HEK293 (cell line): ENCODE results near the gene ARHGAP11A.

Source experiments
- CTCF ChIA-PET: fragments of 350-600 bp; formaldehyde crosslinking; extraction: SDS; loops from one replicate; lab custom pipeline; 2021; ENCODE audit warnings: antibody characterized with exemption; lab: Yijun Ruan, JAX
- POLR2A ChIA-PET: fragments of 300-600 bp; formaldehyde crosslinking; extraction: SDS; loops from one replicate; lab custom pipeline; 2020; ENCODE audit warnings: antibody characterized with exemption, inconsistent platforms; lab: Yijun Ruan, JAX
- H3K27ac ChIP-seq: fragments of 200-500 bp; sonication (Bioruptor generic); 2 replicates; pipeline ENCODE4 v1.5.1; 2014; ENCODE audit warnings: low read depth, low read length, control low read depth, inconsistent platforms; ENCODE audit errors: extremely low read depth
- H3K36me3 ChIP-seq, 2 experiments: fragments of 200-500 bp in 1 of 2; sonication (Bioruptor generic) in 1 of 2; 1 replicate in 1 of 2; 2 replicates in 1 of 2; pipeline ENCODE4 v1.5.1; 2014 to 2017; ENCODE audit warnings: inconsistent platforms in 2 of 2, low read length in 2 of 2; ENCODE audit not compliant: control insufficient read depth in 2 of 2, insufficient read depth in 1 of 2
- H3K4me1 ChIP-seq: fragments of 200-500 bp; sonication (Bioruptor generic); 2 replicates; pipeline ENCODE4 v1.5.1; 2014; ENCODE audit warnings: mild to moderate bottlenecking, low read length, inconsistent platforms; ENCODE audit not compliant: control insufficient read depth, insufficient read depth
- H3K4me3 ChIP-seq: 2 replicates; pipeline ENCODE4 v1.5.1; 2011; ENCODE audit warnings: low read depth, mild to moderate bottlenecking, control low read depth, low read length, moderate library complexity
- H3K9me3 ChIP-seq: fragments of 200-500 bp; sonication (Bioruptor generic); 2 replicates; pipeline ENCODE4 v1.5.1; 2014; ENCODE audit warnings: low read depth, low read length, inconsistent platforms; ENCODE audit not compliant: control insufficient read depth, insufficient read depth
- EGR2 ChIP-seq: fragments of 450-650 bp; formaldehyde crosslinking; IDR thresholded peaks from 2 replicates; pipeline ENCODE4 v1.5.1; 2016; ENCODE audit warnings: low read depth, missing biosample characterization, missing genetic modification characterization
- GLIS2 ChIP-seq: fragments of 450-650 bp; formaldehyde crosslinking; IDR thresholded peaks from 2 replicates; pipeline ENCODE4 v1.5.1; 2016; ENCODE audit warnings: missing biosample characterization, missing genetic modification characterization
- HIC1 ChIP-seq: fragments of 450-650 bp; formaldehyde crosslinking; IDR thresholded peaks from 2 replicates; pipeline ENCODE4 v1.5.1; 2016; ENCODE audit warnings: missing biosample characterization, missing genetic modification characterization
- PBX3 ChIP-seq: sonication (generic); formaldehyde crosslinking; IDR thresholded peaks from 2 replicates; pipeline ENCODE4 v1.8.1; 2022; ENCODE audit warnings: mild to moderate bottlenecking, moderate library complexity, missing genetic modification reagents
- RBAK ChIP-seq: fragments of 450-650 bp; formaldehyde crosslinking; IDR thresholded peaks from 2 replicates; pipeline ENCODE4 v1.5.1; 2016; ENCODE audit warnings: missing biosample characterization, missing genetic modification characterization
- SETDB1 ChIP-seq: IDR thresholded peaks from one replicate; pipeline ENCODE4 v1.6.1; 2017; ENCODE audit warnings: mild to moderate bottlenecking, low read length, moderate library complexity, mixed read lengths; ENCODE audit not compliant: insufficient read length
- ZBTB17 ChIP-seq: fragments of 450-650 bp; formaldehyde crosslinking; IDR thresholded peaks from 2 replicates; pipeline ENCODE4 v1.5.1; 2016; ENCODE audit warnings: missing biosample characterization, missing genetic modification characterization
- ZBTB21 ChIP-seq: fragments of 450-650 bp; formaldehyde crosslinking; IDR thresholded peaks from 2 replicates; pipeline ENCODE4 v1.5.1; 2017; ENCODE audit warnings: missing biosample characterization, missing genetic modification characterization
- ZEB2 ChIP-seq: fragments of 450-650 bp; formaldehyde crosslinking; IDR thresholded peaks from 2 replicates; pipeline ENCODE4 v1.5.1; 2016; ENCODE audit warnings: missing biosample characterization, missing genetic modification characterization
- ZFP37 ChIP-seq: fragments of 450-650 bp; formaldehyde crosslinking; IDR thresholded peaks from 2 replicates; pipeline ENCODE4 v1.5.1; 2016; ENCODE audit warnings: missing biosample characterization, missing genetic modification characterization
- ZNF362 ChIP-seq: fragments of 450-650 bp; formaldehyde crosslinking; IDR thresholded peaks from 2 replicates; pipeline ENCODE4 v1.5.1; 2016; ENCODE audit warnings: missing biosample characterization, missing genetic modification characterization
- ZNF37A ChIP-seq: fragments of 450-650 bp; IDR thresholded peaks from 2 replicates; pipeline ENCODE4 v1.5.1; 2018; ENCODE audit warnings: missing biosample characterization, missing genetic modification characterization
- ZNF394 ChIP-seq: fragments of 450-650 bp; formaldehyde crosslinking; IDR thresholded peaks from 2 replicates; pipeline ENCODE4 v1.5.1; 2016; ENCODE audit warnings: missing biosample characterization, missing genetic modification characterization, mild to moderate bottlenecking, moderate library complexity, borderline replicate concordance
- ZNF426 ChIP-seq: fragments of 450-650 bp; formaldehyde crosslinking; IDR thresholded peaks from 2 replicates; pipeline ENCODE4 v1.5.1; 2017; ENCODE audit warnings: missing biosample characterization, missing genetic modification characterization, mild to moderate bottlenecking, inconsistent platforms, moderate library complexity
- ZNF624 ChIP-seq: fragments of 450-650 bp; formaldehyde crosslinking; IDR thresholded peaks from 2 replicates; pipeline ENCODE4 v1.5.1; 2017; ENCODE audit warnings: missing biosample characterization, missing genetic modification characterization
- ZNF768 ChIP-seq: fragments of 450-650 bp; formaldehyde crosslinking; IDR thresholded peaks from 2 replicates; pipeline ENCODE4 v1.5.1; 2018; ENCODE audit warnings: missing biosample characterization, mild to moderate bottlenecking, missing genetic modification characterization
- ZNF785 ChIP-seq: fragments of 450-650 bp; formaldehyde crosslinking; IDR thresholded peaks from 2 replicates; pipeline ENCODE4 v1.5.1; 2016; ENCODE audit warnings: missing biosample characterization, missing genetic modification characterization
- ZXDB ChIP-seq: fragments of 450-650 bp; formaldehyde crosslinking; IDR thresholded peaks from 2 replicates; pipeline ENCODE4 v1.5.1; 2016; ENCODE audit warnings: missing biosample characterization, missing genetic modification characterization

The ARHGAP11A gene

GRCh38 chr15:32671339-32672325 is 56.3 kb downstream of the ARHGAP11A start:
- POLR2A ChIA-PET, result no interaction called here
- Histone ChIP-seq H3K27ac (no peak overlapping the region), H3K36me3 (no peaks in the 10 kb centered on the region), H3K9me3 (no peaks in the 10 kb centered on the region), H3K4me3 (no peak overlapping the region), H3K4me1 (no peaks in the 10 kb centered on the region)
- CTCF ChIA-PET, result no interaction called here
- TF ChIP-seq ZNF785 (tag by site-specific recombination) (no peak), ZEB2 (tag by site-specific recombination) (no peak), ZNF768 (tag by site-specific recombination) (no peak), ZNF426 (tag by site-specific recombination) (no peak), ZXDB (tag by site-specific recombination) (no peak), PBX3 (CRISPR knock-in tag) (no peak), ZFP37 (tag by site-specific recombination) (no peak), EGR2 (tag by site-specific recombination) (no peak), ZBTB21 (tag by site-specific recombination) (no peak), ZNF624 (tag by site-specific recombination) (no peak), HIC1 (tag by site-specific recombination) (no peak), ZNF37A (tag by site-specific recombination) (no peak), ZNF362 (tag by site-specific recombination) (no peak), SETDB1 (no peak)

- ChIA-PET CTCF (interaction anchor here (1.5 kb wide), 1 partner anchor 12 kb away, joined by 5 read pairs; no protein-coding TSS in a partner anchor), POLR2A (no interaction called here)
- Histone ChIP-seq H3K9me3 (no peaks in the 10 kb centered on the region), H3K36me3 (no peaks in the 10 kb centered on the region), H3K27ac (no peak overlapping the region), H3K4me3 (no peak overlapping the region), H3K4me1 (peaks cover 2% of the 10 kb centered on the region; the same call in 1 of the 2 replicates)
- TF ChIP-seq ZBTB17 (tag by site-specific recombination) (no peak), GLIS2 (tag by site-specific recombination) (no peak), RBAK (tag by site-specific recombination) (no peak), ZNF394 (tag by site-specific recombination) (no peak)
These were observed 59.4 kb downstream of the ARHGAP11A start for GRCh38 chr15:32674681-32675080.
